HL-60/S4 (cell line): ENCODE measurements around the gene C1QTNF12.
"Not testable (repeated sequence)": the region's sequence is repeated elsewhere in the genome, so short reads cannot be mapped to it uniquely, and the experiment has no call there.

Experiments
- in situ Hi-C: fragments of 300-500 bp; cut with MboI; formaldehyde crosslinking; loops from 2 replicates; pipeline ENCODE4 v1.14.3; 2022; ENCODE audit warnings: low sequenced_read_pairs

The C1QTNF12 gene

GRCh38 chr1:1259951-1260600, 13.6 kb upstream of the C1QTNF12 start:
- in situ Hi-C loops: no loop called here

GRCh38 chr1:1259540-1259939, 13.0 kb upstream of the C1QTNF12 start:
- in situ Hi-C loops: no loop called here

- in situ Hi-C loops: no loop called here
These were observed 12.6 kb upstream of the C1QTNF12 start for GRCh38 chr1:1259119-1259488.

- in situ Hi-C loops: no loop called here
These were observed 10.7 kb upstream of the C1QTNF12 start for GRCh38 chr1:1256956-1257871.

- in situ Hi-C loops: no loop called here
These were observed 9.1 kb upstream of the C1QTNF12 start for GRCh38 chr1:1255611-1256010.

GRCh38 chr1:1255078-1255477, 8.6 kb upstream of the C1QTNF12 start:
- in situ Hi-C loops: no loop called here

GRCh38 chr1:1254667-1254998, 8.1 kb upstream of the C1QTNF12 start:
- in situ Hi-C loops: no loop called here

GRCh38 chr1:1253972-1254666, 7.6 kb upstream of the C1QTNF12 start:
- in situ Hi-C loops: no loop called here

- in situ Hi-C loops: no loop called here
These were observed 6.8 kb upstream of the C1QTNF12 start for GRCh38 chr1:1253314-1253713.

GRCh38 chr1:1250786-1251284, 4.3 kb upstream of the C1QTNF12 start:
- in situ Hi-C loops: no loop called here

GRCh38 chr1:1248009-1248913, 1.7 kb upstream of the C1QTNF12 start:
- in situ Hi-C loops: not testable (repeated sequence)

GRCh38 chr1:1247341-1247913, 905 bp upstream of the C1QTNF12 start:
- in situ Hi-C loops: no loop called here

GRCh38 chr1:1245817-1246576, 525 bp downstream of the C1QTNF12 start:
- in situ Hi-C loops: no loop called here

- in situ Hi-C loops: no loop called here
These were observed 1.2 kb downstream of the C1QTNF12 start for GRCh38 chr1:1245178-1245816.

- in situ Hi-C loops: no loop called here
These were observed 2.2 kb downstream of the C1QTNF12 start for GRCh38 chr1:1244192-1244811.

GRCh38 chr1:1243807-1244191, 2.7 kb downstream of the C1QTNF12 start:
- in situ Hi-C loops: no loop called here

- in situ Hi-C loops: no loop called here
These were observed 3.3 kb downstream of the C1QTNF12 start for GRCh38 chr1:1243266-1243660.

- in situ Hi-C loops: no loop called here
These were observed 3.9 kb downstream of the C1QTNF12 start for GRCh38 chr1:1242461-1243265.
